Right lobe of liver (tissue), 6 donors: Measurements from ENCODE around the gene MBLAC1. TPM values are rescaled to one million over a fixed set of nuclear protein-coding genes. Genes with fewer than 3 reads are reported as not detected.

Experiments used
- ATAC-seq, 4 donors: fragments of 200-7000 bp; cut with Tn5 transposase; one replicate each; pipeline ENCODE4 v1.9.1; 2020; ENCODE audit warnings: mild to moderate bottlenecking in 4 of 4, moderate library complexity in 4 of 4
- DNase-seq, 3 donors: peaks; one replicate each; pipeline ENCODE4 v3.0.0-alpha.2; 2020
- H3K27ac ChIP-seq, 3 donors: fragments of 200-600 bp; one replicate each; pipeline ENCODE4 v1.8.0; 2022
- H3K27me3 ChIP-seq, 2 donors: fragments of 200-600 bp; one replicate each; pipeline ENCODE4 v1.8.0; 2022
- H3K36me3 ChIP-seq, 4 donors: fragments of 200-600 bp; sonication (generic) in 1 of 4; one replicate each; pipeline versions ENCODE4 v1.5.1 to v1.8.0; 2017 to 2022; ENCODE audit warnings: control low read depth in 1 of 4
- H3K4me1 ChIP-seq, 4 donors: fragments of 200-600 bp; sonication (generic) in 1 of 4; one replicate each; pipeline versions ENCODE4 v1.5.1 to v1.8.0; 2017 to 2022; ENCODE audit warnings: control low read depth in 1 of 4
- H3K4me3 ChIP-seq, 3 donors: fragments of 200-600 bp; one replicate each; pipeline ENCODE4 v1.8.0; 2022
- H3K9me3 ChIP-seq, 4 donors: fragments of 200-600 bp; sonication (generic) in 1 of 4; one replicate each; pipeline versions ENCODE4 v1.5.1 to v1.8.0; 2017 to 2022; ENCODE audit warnings: control low read depth in 1 of 4
- POLR2A ChIP-seq: fragments of 450-650 bp; IDR thresholded peaks from one replicate; pipeline ENCODE4 v1.6.1; 2017; ENCODE audit warnings: antibody characterized with exemption, mild to moderate bottlenecking
- WGBS: methylation state at CpG from one replicate; pipeline ENCODE4 v1.1.6; 2018; ENCODE audit warnings: low coverage, low lambda C conversion rate; ENCODE audit not compliant: insufficient coverage; ENCODE audit errors: missing lambda C conversion rate; 5-methylcytosine and 5-hydroxymethylcytosine counted together
- intact Hi-C, 2 donors: fragments of 100-400 bp; cut with DNase I; formaldehyde crosslinking; loops; one replicate each; pipeline versions ENCODE4 v1.11.2 to v1.14.1; 2022
- total RNA-seq, 6 experiments: library from RNA; depleted of rRNA in 2 of 6; stranded (reverse); fragments of >200 nt in 2 of 6; fragmentation: NEBNext Ultra II Directional in 3 of 6; extraction: Animal tissue kit (Norgen Biotek cat#: 25700) in 3 of 6; gene quantifications; one replicate each; pipeline versions ENCODE4 v1.1.0 to v1.2.4, GENCODE V29; 2016 to 2023
- TF ChIP-seq, protein P1 (sequence below), 4 donors: fragments of 200-600 bp in 3 of 4; fragments of 450-650 bp in 1 of 4; IDR thresholded peaks; one replicate each; pipeline versions ENCODE4 v1.5.1 to v1.8.0; 2016 to 2022; ENCODE audit warnings: antibody characterized with exemption in 4 of 4, mild to moderate bottlenecking in 2 of 4
- donor health status: DM: no; HTN: yes; CAD: no.
- donor health status: DM: no; HTN: no; CAD: no.
- donor health status: DM: no; HTN: no; CAD: no.
- donor health status: DM: no; HTN: yes; CAD: no.
- donor health status: DM: no; HTN: yes; CAD: no.

Gene MBLAC1
- total RNA-seq, 6 experiments from 2014 or later = 0.35 to 2.7 (median 1.1) TPM

DNA sequence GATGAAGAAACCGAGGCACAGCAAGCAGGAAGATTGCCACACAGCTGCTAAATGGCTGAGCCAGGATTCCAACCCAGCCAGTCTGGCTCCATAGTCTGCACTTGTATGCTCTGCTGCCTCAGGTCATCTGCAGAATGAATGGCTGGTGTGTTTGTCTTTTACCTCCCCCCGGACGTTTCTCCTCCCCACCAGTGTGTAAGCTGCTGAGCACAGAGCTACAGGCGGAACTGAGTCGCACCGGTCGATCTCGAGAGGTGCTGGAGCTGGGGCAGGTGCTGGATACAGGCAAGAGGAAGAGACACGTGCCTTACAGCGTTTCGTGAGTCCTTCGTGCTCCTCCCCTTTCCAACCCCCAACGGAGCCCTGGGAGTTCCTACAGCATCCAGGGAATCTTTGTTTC is 4.7 kb upstream of the MBLAC1 start:
- no peak for ATAC-seq
- Histone ChIP-seq H3K36me3 (no peaks in the 10 kb centered on the region), H3K27ac (no peak overlapping the region), H3K27me3 (no peaks in the 10 kb centered on the region), H3K9me3 (no peaks in the 10 kb centered on the region), H3K4me1 (peaks cover 0 to 29% (median 2%) of the 10 kb centered on the region in 4 donors), H3K4me3 (no peak overlapping the region)
- TF ChIP-seq POLR2A = no peak
- TF ChIP-seq, protein P1, sequence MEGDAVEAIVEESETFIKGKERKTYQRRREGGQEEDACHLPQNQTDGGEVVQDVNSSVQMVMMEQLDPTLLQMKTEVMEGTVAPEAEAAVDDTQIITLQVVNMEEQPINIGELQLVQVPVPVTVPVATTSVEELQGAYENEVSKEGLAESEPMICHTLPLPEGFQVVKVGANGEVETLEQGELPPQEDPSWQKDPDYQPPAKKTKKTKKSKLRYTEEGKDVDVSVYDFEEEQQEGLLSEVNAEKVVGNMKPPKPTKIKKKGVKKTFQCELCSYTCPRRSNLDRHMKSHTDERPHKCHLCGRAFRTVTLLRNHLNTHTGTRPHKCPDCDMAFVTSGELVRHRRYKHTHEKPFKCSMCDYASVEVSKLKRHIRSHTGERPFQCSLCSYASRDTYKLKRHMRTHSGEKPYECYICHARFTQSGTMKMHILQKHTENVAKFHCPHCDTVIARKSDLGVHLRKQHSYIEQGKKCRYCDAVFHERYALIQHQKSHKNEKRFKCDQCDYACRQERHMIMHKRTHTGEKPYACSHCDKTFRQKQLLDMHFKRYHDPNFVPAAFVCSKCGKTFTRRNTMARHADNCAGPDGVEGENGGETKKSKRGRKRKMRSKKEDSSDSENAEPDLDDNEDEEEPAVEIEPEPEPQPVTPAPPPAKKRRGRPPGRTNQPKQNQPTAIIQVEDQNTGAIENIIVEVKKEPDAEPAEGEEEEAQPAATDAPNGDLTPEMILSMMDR (IDR thresholded peaks at IDR 0.05) = no peak
- 65% methylated on average over 9 of the region's 13 CpGs for WGBS
- intact Hi-C loops = no loop called here
- no peak for DNase-seq

DNA sequence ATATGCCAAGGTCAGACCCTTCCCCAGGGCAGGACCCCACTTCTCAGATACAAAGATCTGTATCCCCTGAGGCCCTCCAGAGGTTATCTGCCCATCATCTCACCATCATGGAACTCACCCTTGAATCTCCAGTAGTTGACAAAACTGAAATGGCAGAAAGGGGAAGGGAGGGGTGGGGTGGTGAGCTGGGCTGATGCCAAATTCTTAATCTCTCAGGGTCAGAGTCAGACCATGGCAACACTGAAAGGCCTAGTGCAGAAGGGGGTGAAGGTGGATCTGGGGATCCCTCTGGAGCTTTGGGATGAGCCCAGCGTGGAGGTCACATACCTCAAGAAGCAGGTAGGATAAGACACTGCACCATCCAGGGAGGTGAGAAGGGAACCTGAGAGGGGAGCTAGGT is 4.2 kb upstream of the MBLAC1 start:
- no peak overlapping the region for H3K27ac ChIP-seq
- DNase-seq = no peak
- ATAC-seq = no peak
- WGBS = 100% methylated on average over 1 of the region's 1 CpG
- no peaks in the 10 kb centered on the region for H3K27me3 ChIP-seq
- peaks cover 0 to 29% (median 2%) of the 10 kb centered on the region in 4 donors for H3K4me1 ChIP-seq
- TF ChIP-seq, protein P1 (IDR thresholded peaks at IDR 0.05) = no peak
- no peaks in the 10 kb centered on the region for H3K9me3 ChIP-seq
- no peaks in the 10 kb centered on the region for H3K36me3 ChIP-seq
- H3K4me3 ChIP-seq = no peak overlapping the region
- intact Hi-C loops = no loop called here

DNA sequence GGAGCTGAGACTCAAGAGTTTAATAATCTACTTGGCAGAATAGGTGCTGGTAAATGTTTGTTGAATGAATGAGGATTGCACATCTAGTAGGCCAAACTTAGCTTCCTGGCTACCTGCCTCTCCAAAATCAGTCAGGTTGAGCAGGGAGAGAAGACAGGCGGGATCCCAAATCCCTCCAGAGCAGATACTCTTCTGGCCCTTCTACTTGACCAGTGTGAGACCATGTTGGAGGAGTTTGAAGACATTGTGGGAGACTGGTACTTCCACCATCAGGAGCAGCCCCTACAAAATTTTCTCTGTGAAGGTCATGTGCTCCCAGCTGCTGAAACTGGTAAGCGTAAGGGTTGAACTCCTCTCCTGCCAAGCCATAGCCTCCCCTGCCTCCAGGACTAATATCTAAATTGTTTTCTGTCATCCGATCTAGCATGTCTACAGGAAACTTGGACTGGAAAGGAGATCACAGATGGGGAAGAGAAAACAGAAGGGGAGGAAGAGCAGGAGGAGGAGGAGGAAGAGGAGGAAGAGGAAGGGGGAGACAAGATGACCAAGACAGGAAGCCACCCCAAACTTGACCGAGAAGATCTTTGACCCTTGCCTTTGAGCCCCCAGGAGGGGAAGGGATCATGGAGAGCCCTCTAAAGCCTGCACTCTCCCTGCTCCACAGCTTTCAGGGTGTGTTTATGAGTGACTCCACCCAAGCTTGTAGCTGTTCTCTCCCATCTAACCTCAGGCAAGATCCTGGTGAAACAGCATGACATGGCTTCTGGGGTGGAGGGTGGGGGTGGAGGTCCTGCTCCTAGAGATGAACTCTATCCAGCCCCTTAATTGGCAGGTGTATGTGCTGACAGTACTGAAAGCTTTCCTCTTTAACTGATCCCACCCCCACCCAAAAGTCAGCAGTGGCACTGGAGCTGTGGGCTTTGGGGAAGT is 2.2 kb upstream of the MBLAC1 start:
- Histone ChIP-seq H3K27me3 (no peaks in the 10 kb centered on the region), H3K4me1 (peaks cover 0 to 28% (median 0%) of the 10 kb centered on the region in 4 donors), H3K9me3 (no peaks in the 10 kb centered on the region), H3K27ac (no peak overlapping the region), H3K36me3 (no peaks in the 10 kb centered on the region), H3K4me3 (no peak overlapping the region)
- WGBS = 63% methylated on average over 2 of the region's 4 CpGs
- no peak for ATAC-seq
- DNase-seq = no peak
- TF ChIP-seq, protein P1 (IDR thresholded peaks at IDR 0.05) = no peak
- no peak for TF ChIP-seq POLR2A
- intact Hi-C loops = no loop called here

DNA sequence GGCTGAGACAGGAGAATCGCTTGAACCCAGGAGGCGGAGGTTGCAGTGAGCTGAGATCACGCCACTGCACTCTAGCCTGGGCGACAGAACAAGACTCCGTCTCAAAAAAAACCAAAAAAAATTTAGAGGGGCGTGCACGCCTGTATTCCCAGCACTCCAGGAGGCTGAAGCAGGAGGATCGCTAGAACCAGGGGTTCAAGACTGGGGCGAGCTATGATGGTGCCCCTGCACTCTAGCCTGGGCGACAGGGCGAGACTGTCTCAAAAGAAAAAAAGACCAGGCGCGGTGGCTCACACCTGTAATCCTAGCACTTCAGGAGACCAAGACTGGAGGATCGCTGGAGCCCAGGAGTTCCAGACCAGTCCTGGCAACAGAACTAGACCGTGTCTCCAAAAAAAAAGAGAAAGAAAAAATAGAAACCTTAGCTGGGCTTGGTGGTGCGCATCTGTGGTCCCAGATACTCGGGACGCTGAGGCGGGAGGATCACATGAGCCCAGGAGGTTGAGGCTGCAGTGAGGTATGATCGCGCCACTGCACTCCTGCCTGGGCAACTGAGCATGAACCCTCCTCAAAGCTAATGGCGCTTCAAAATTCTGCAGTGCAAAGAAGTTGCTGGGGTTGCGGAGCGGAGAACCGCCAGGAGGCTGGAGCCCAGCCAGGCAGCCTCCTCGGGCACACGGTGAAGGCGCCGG is 382 bp upstream of the MBLAC1 start:
- WGBS = 9% methylated on average over 28 of the region's 29 CpGs
- no peaks in the 10 kb centered on the region for H3K9me3 ChIP-seq
- TF ChIP-seq POLR2A = no peak
- TF ChIP-seq, protein P1 (IDR thresholded peaks at IDR 0.05) = no peak
- H3K27me3 ChIP-seq = no peaks in the 10 kb centered on the region
- intact Hi-C loops = no loop called here
- ATAC-seq (peak in 3 of 4 donors; percentile 30 to 36 (median 35)), DNase-seq (no peak)
- no peaks in the 10 kb centered on the region for H3K36me3 ChIP-seq
- H3K4me1 ChIP-seq = peaks cover 0 to 22% (median 0%) of the 10 kb centered on the region in 4 donors
- peak overlapping the region; percentile 87 to 97 (median 91) for H3K27ac ChIP-seq
- peak overlapping the region; percentile 80 to 85 (median 82) for H3K4me3 ChIP-seq
